Astrocyte (in vitro differentiated cells and primary cell): ENCODE measurements around the gene PPIL6. TPM values are rescaled to one million over a fixed set of nuclear protein-coding genes. Genes with fewer than 3 reads are reported as not detected.

ENCODE experiments used
- DNase-seq: peaks from one replicate; pipeline ENCODE4 v3.0.0-alpha.2; 2010; ENCODE audit warnings: low read depth
- FAIRE-seq: peaks from 2 replicates; lab custom pipeline; 2011; peaks lifted over from hg19 to GRCh38; lab: Jason Lieb, UNC
- H2AFZ ChIP-seq: 2 replicates; pipeline ENCODE4 v1.6.0; 2012; ENCODE audit warnings: low read depth, low read length, inconsistent platforms
- H3K27ac ChIP-seq: 2 replicates; pipeline ENCODE4 v1.5.1; 2011; ENCODE audit warnings: low read depth, low read length, inconsistent platforms
- H3K27me3 ChIP-seq: 2 replicates; pipeline ENCODE4 v1.6.0; 2011; ENCODE audit warnings: low read length, inconsistent platforms; ENCODE audit not compliant: insufficient read depth
- H3K36me3 ChIP-seq: 2 replicates; pipeline ENCODE4 v1.5.1; 2011; ENCODE audit warnings: low read length, inconsistent platforms; ENCODE audit not compliant: insufficient read depth
- H3K4me1 ChIP-seq: 2 replicates; pipeline ENCODE4 v1.5.1; 2011; ENCODE audit warnings: low read length, inconsistent platforms; ENCODE audit not compliant: insufficient read depth
- H3K4me2 ChIP-seq: 2 replicates; pipeline ENCODE4 v1.6.0; 2012; ENCODE audit warnings: low read length, inconsistent platforms
- H3K4me3 ChIP-seq: 2 replicates; pipeline ENCODE4 v1.5.1; 2011; ENCODE audit warnings: low read depth, mild to moderate bottlenecking, low read length, inconsistent platforms; ENCODE audit not compliant: insufficient read depth
- H3K79me2 ChIP-seq: 2 replicates; pipeline ENCODE4 v1.6.0; 2012; ENCODE audit warnings: mild to moderate bottlenecking, low read length, inconsistent platforms; ENCODE audit not compliant: insufficient read depth
- H3K9ac ChIP-seq: 2 replicates; pipeline ENCODE4 v1.6.0; 2012; ENCODE audit warnings: mild to moderate bottlenecking, low read length, inconsistent platforms
- H3K9me3 ChIP-seq: 2 replicates; pipeline ENCODE4 v1.5.1; 2012; ENCODE audit warnings: low read depth, mild to moderate bottlenecking, low read length, inconsistent platforms; ENCODE audit not compliant: insufficient read depth
- H4K20me1 ChIP-seq: 2 replicates; pipeline ENCODE4 v1.6.0; 2012; ENCODE audit warnings: low read length, inconsistent platforms; ENCODE audit not compliant: insufficient read depth
- H3K27ac Mint-ChIP-seq: one replicate; pipeline ENCODE4 v1.8.0; 2021; ENCODE audit warnings: mild to moderate bottlenecking, mixed read lengths; ENCODE audit not compliant: unreplicated experiment
- H3K27me3 Mint-ChIP-seq: one replicate; pipeline ENCODE4 v1.8.0; 2021; ENCODE audit warnings: low read depth, mixed read lengths; ENCODE audit not compliant: unreplicated experiment
- H3K36me3 Mint-ChIP-seq: one replicate; pipeline ENCODE4 v1.8.0; 2021; ENCODE audit warnings: low read depth, mixed read lengths; ENCODE audit not compliant: unreplicated experiment
- H3K4me1 Mint-ChIP-seq: one replicate; pipeline ENCODE4 v1.8.0; 2021; ENCODE audit warnings: low read depth, mixed read lengths; ENCODE audit not compliant: unreplicated experiment
- H3K4me3 Mint-ChIP-seq: one replicate; pipeline ENCODE4 v1.8.0; 2021; ENCODE audit warnings: mild to moderate bottlenecking, moderate library complexity, mixed read lengths; ENCODE audit not compliant: unreplicated experiment
- H3K9me3 Mint-ChIP-seq: one replicate; pipeline ENCODE4 v1.8.0; 2021; ENCODE audit warnings: mild to moderate bottlenecking, mixed read lengths; ENCODE audit not compliant: unreplicated experiment
- EZH2 ChIP-seq: IDR thresholded peaks from 2 replicates; pipeline ENCODE4 v1.6.1; 2012; ENCODE audit warnings: mild to moderate bottlenecking, low read length, inconsistent platforms; ENCODE audit not compliant: insufficient read depth
- total RNA-seq: library from RNA; stranded (reverse); gene quantifications from 2 replicates; pipeline ENCODE4 v1.2.1, GENCODE V29; 2021
- TF ChIP-seq, protein P1 (sequence below): IDR thresholded peaks from 2 replicates; pipeline ENCODE4 v1.5.1; 2011; ENCODE audit warnings: low read depth, mild to moderate bottlenecking, inconsistent platforms, low read length, moderate library complexity; ENCODE audit not compliant: insufficient read depth

The PPIL6 gene
- total RNA-seq, 1 donor from 2014 or later = 1.7 TPM

- Histone ChIP-seq H3K27ac (no peak overlapping the region), H3K9ac (no peak overlapping the region), H4K20me1 (peaks cover 27% of the 10 kb centered on the region), H3K27me3 (no peaks in the 10 kb centered on the region), H3K4me2 (peak overlapping the region; percentile 95), H3K9me3 (no peaks in the 10 kb centered on the region), H3K4me3 (no peak overlapping the region), H2AFZ (no peak overlapping the region), H3K79me2 (no peaks in the 10 kb centered on the region), H3K4me1 (peaks cover 6% of the 10 kb centered on the region), H3K36me3 (peaks cover 20% of the 10 kb centered on the region)
- H3K36me3 Mint-ChIP-seq = peaks cover 17% of the 10 kb centered on the region
- no peaks in the 10 kb centered on the region for H3K27me3 Mint-ChIP-seq
- TF ChIP-seq, protein P1, sequence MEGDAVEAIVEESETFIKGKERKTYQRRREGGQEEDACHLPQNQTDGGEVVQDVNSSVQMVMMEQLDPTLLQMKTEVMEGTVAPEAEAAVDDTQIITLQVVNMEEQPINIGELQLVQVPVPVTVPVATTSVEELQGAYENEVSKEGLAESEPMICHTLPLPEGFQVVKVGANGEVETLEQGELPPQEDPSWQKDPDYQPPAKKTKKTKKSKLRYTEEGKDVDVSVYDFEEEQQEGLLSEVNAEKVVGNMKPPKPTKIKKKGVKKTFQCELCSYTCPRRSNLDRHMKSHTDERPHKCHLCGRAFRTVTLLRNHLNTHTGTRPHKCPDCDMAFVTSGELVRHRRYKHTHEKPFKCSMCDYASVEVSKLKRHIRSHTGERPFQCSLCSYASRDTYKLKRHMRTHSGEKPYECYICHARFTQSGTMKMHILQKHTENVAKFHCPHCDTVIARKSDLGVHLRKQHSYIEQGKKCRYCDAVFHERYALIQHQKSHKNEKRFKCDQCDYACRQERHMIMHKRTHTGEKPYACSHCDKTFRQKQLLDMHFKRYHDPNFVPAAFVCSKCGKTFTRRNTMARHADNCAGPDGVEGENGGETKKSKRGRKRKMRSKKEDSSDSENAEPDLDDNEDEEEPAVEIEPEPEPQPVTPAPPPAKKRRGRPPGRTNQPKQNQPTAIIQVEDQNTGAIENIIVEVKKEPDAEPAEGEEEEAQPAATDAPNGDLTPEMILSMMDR = no peak
- no peak for TF ChIP-seq EZH2
- no peaks in the 10 kb centered on the region for H3K4me1 Mint-ChIP-seq
- H3K4me3 Mint-ChIP-seq = peak overlapping the region; percentile 30
- FAIRE-seq = no peak
- H3K27ac Mint-ChIP-seq = no peak overlapping the region
- DNase-seq = no peak
- no peaks in the 10 kb centered on the region for H3K9me3 Mint-ChIP-seq
Measured at GRCh38 chr6:109442393-109442924, 2.0 kb upstream of the PPIL6 start.

GRCh38 chr6:109441069-109441816, 815 bp upstream of the PPIL6 start:
- no peaks in the 10 kb centered on the region for H3K27me3 ChIP-seq
- Mint-ChIP-seq H3K4me3 (peak overlapping the region; percentile 91), H3K27me3 (no peaks in the 10 kb centered on the region), H3K9me3 (no peaks in the 10 kb centered on the region), H3K4me1 (no peaks in the 10 kb centered on the region), H3K36me3 (peaks cover 12% of the 10 kb centered on the region), H3K27ac (peak overlapping the region; percentile 77)
- H3K4me3 ChIP-seq = peak overlapping the region; percentile 82
- peak overlapping the region; percentile 84 for H3K9ac ChIP-seq
- peak overlapping the region; percentile 71 for H3K27ac ChIP-seq
- H4K20me1 ChIP-seq = peaks cover 27% of the 10 kb centered on the region
- peak overlapping the region; percentile 95 for H3K4me2 ChIP-seq
- peak overlapping the region; percentile 87 for H2AFZ ChIP-seq
- peaks cover 6% of the 10 kb centered on the region for H3K4me1 ChIP-seq
- TF ChIP-seq, protein P1 = no peak
- no peak for TF ChIP-seq EZH2
- FAIRE-seq (no peak), DNase-seq (peak; percentile 36)
- H3K9me3 ChIP-seq = no peaks in the 10 kb centered on the region
- no peaks in the 10 kb centered on the region for H3K79me2 ChIP-seq
- H3K36me3 ChIP-seq = peaks cover 17% of the 10 kb centered on the region

DNA sequence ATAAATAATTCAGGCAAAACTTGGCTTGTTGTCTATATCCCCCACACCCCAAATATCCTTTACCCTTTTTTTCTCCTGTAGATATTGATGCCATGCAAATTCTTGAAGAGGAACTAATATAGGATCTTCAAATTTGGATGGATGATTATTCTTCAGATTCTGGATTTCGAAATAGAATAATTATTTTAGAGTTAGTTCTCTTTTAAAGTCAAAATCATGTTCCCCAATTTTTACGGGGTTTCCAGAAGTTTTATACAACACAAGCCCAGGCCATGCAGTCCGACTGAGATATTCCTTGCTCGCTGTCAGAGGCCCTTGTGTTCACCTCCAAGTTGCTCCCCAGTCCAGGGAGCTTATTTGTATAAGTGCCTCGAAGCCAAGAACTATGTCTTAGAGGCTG, 4.4 kb downstream of the PPIL6 start:
- H3K4me3 Mint-ChIP-seq = no peak overlapping the region
- FAIRE-seq = no peak
- H3K27ac ChIP-seq = no peak overlapping the region
- H3K4me2 ChIP-seq = no peak overlapping the region
- no peaks in the 10 kb centered on the region for H4K20me1 ChIP-seq
- peaks cover 4% of the 10 kb centered on the region for H3K36me3 Mint-ChIP-seq
- TF ChIP-seq, protein P1 = no peak
- no peak for TF ChIP-seq EZH2
- no peak for DNase-seq
- no peaks in the 10 kb centered on the region for H3K4me1 Mint-ChIP-seq
- no peak overlapping the region for H3K27ac Mint-ChIP-seq
- H3K79me2 ChIP-seq = no peaks in the 10 kb centered on the region
- H3K9ac ChIP-seq = no peak overlapping the region
- no peaks in the 10 kb centered on the region for H3K27me3 ChIP-seq
- no peak overlapping the region for H2AFZ ChIP-seq
- no peaks in the 10 kb centered on the region for H3K9me3 Mint-ChIP-seq
- H3K4me1 ChIP-seq = peaks cover under 1% of the 10 kb centered on the region
- no peaks in the 10 kb centered on the region for H3K9me3 ChIP-seq
- H3K27me3 Mint-ChIP-seq = peaks cover 9% of the 10 kb centered on the region
- no peak overlapping the region for H3K4me3 ChIP-seq
- no peaks in the 10 kb centered on the region for H3K36me3 ChIP-seq
